B cell (primary cell): ENCODE measurements around the gene TEX19. TPM values are rescaled to one million over a fixed set of nuclear protein-coding genes. Genes with fewer than 3 reads are reported as not detected.
A peak's percentile ranks its signal among the peaks of the same experiment; 100 is the strongest.

Source experiments
- ATAC-seq: fragments of 200-7000 bp; cut with Tn5 transposase; one replicate; pipeline ENCODE4 v1.10.0; 2021; ENCODE audit warnings: low read depth, mild to moderate bottlenecking, moderate number of reproducible peaks, moderate library complexity
- CTCF ChIA-PET: fragments of 350-600 bp; sonication (Branson Sonifier 250); formaldehyde crosslinking; loops from one replicate; lab custom pipeline; 2021; ENCODE audit warnings: antibody characterized with exemption, inconsistent platforms; lab: Charles Lee
- POLR2A ChIA-PET: fragments of 350-600 bp; sonication (Branson Sonifier 250); formaldehyde crosslinking; loops from one replicate; lab custom pipeline; 2021; ENCODE audit warnings: antibody characterized with exemption; lab: Charles Lee
- DNase-seq: peaks from one replicate; pipeline ENCODE4 v3.0.0; 2013
- H2AFZ ChIP-seq: 2 replicates; pipeline ENCODE4 v1.6.1; 2012; ENCODE audit warnings: mild to moderate bottlenecking, low read depth, low read length; ENCODE audit not compliant: insufficient read depth, poor library complexity, severe bottlenecking
- H3K27ac ChIP-seq, 2 donors: 1 replicate in 1 of 2; 2 replicates in 1 of 2; pipeline ENCODE4 v1.5.1; 2012 to 2013; ENCODE audit warnings: low read length in 2 of 2, mild to moderate bottlenecking in 2 of 2, moderate library complexity in 1 of 2
- H3K27me3 ChIP-seq, 4 experiments: fragments of 200-600 bp in 1 of 4; sonication (generic) in 1 of 4; replicated peaks in 1 of 4; 1 replicate in 2 of 4; 2 replicates in 2 of 4; pipeline versions ENCODE4 v1.6.1 to v1.7.0; 2013 to 2016; ENCODE audit warnings: low read length in 3 of 4, mild to moderate bottlenecking in 2 of 4, mixed read lengths in 1 of 4, moderate library complexity in 1 of 4; ENCODE audit not compliant: insufficient read depth in 4 of 4, control insufficient read depth in 3 of 4; ENCODE audit errors: control extremely low read depth in 1 of 4
- H3K36me3 ChIP-seq, 2 experiments: replicated peaks in 1 of 2; 1 replicate in 1 of 2; 2 replicates in 1 of 2; pipeline versions ENCODE4 v1.6.1 to v1.7.1; 2013; ENCODE audit warnings: low read length in 1 of 2; ENCODE audit not compliant: insufficient read depth in 2 of 2, control insufficient read depth in 1 of 2; ENCODE audit errors: control extremely low read depth in 1 of 2, extremely low read depth in 1 of 2
- H3K4me1 ChIP-seq, 2 donors: fragments of 200-600 bp in 1 of 2; sonication (generic) in 1 of 2; 1 replicate in 1 of 2; 2 replicates in 1 of 2; pipeline versions ENCODE4 v1.5.1 to v1.6.1; 2013 to 2017; ENCODE audit warnings: low read length in 2 of 2; ENCODE audit not compliant: control insufficient read depth in 2 of 2, insufficient read depth in 2 of 2
- H3K4me2 ChIP-seq: replicated peaks from 2 replicates; pipeline ENCODE3; 2012; ENCODE audit warnings: mild to moderate bottlenecking, low read depth, low read length; ENCODE audit not compliant: poor library complexity, severe bottlenecking
- H3K4me3 ChIP-seq, 5 experiments: fragments of 200-600 bp in 1 of 5; sonication (generic) in 1 of 5; 1 replicate in 3 of 5; 2 replicates in 2 of 5; pipeline versions ENCODE4 v1.5.1 to v1.7.0; 2011 to 2016; ENCODE audit warnings: low read length in 4 of 5, mild to moderate bottlenecking in 4 of 5, low read depth in 2 of 5, control low read depth in 1 of 5, moderate library complexity in 1 of 5; ENCODE audit not compliant: insufficient read depth in 1 of 5; ENCODE audit errors: control extremely low read depth in 1 of 5, extremely low read depth in 1 of 5
- H3K79me2 ChIP-seq: fragments of 200-600 bp; sonication (generic); one replicate; pipeline ENCODE4 v1.6.0; 2016; ENCODE audit warnings: low read length; ENCODE audit not compliant: control insufficient read depth, insufficient read depth
- H3K9ac ChIP-seq: fragments of 200-600 bp; sonication (generic); 2 replicates; pipeline ENCODE4 v1.6.1; 2017; ENCODE audit warnings: mild to moderate bottlenecking, low read length, moderate library complexity
- H3K9me3 ChIP-seq, 3 donors: one replicate each; pipeline versions ENCODE4 v1.6.1 to v1.7.1; 2013; ENCODE audit warnings: low read length in 2 of 3; ENCODE audit not compliant: control insufficient read depth in 2 of 3, insufficient read depth in 1 of 3; ENCODE audit errors: control extremely low read depth in 1 of 3
- H4K20me1 ChIP-seq: 2 replicates; pipeline ENCODE4 v1.6.0; 2012; ENCODE audit warnings: mild to moderate bottlenecking, low read length; ENCODE audit not compliant: insufficient read depth, control insufficient read depth, poor library complexity, severe bottlenecking
- H3K27ac Mint-ChIP-seq: one replicate; pipeline ENCODE4 v1.8.0; 2021; ENCODE audit warnings: mixed read lengths
- H3K27me3 Mint-ChIP-seq: one replicate; pipeline ENCODE4 v1.8.0; 2021; ENCODE audit warnings: mixed read lengths
- H3K4me1 Mint-ChIP-seq: one replicate; pipeline ENCODE4 v1.8.0; 2021; ENCODE audit warnings: mixed read lengths
- H3K4me3 Mint-ChIP-seq: one replicate; pipeline ENCODE4 v1.8.0; 2021; ENCODE audit warnings: mixed read lengths
- H3K9me3 Mint-ChIP-seq: one replicate; pipeline ENCODE4 v1.8.0; 2022; ENCODE audit warnings: mixed read lengths; ENCODE audit not compliant: insufficient read depth
- EZH2 ChIP-seq: IDR thresholded peaks from 2 replicates; pipeline ENCODE4 v1.6.1; 2012; ENCODE audit warnings: borderline replicate concordance, low read depth, mild to moderate bottlenecking, moderate library complexity, low read length; ENCODE audit not compliant: insufficient read depth, poor library complexity, severe bottlenecking
- WGBS: methylation state at CpG from one replicate; pipeline ENCODE4 v1.1.5; 2013; ENCODE audit warnings: missing lambda C conversion rate; ENCODE audit not compliant: insufficient coverage; 5-methylcytosine and 5-hydroxymethylcytosine counted together
- intact Hi-C: fragments of 100-400 bp; cut with micrococcal nuclease; formaldehyde crosslinking; loops from one replicate; pipeline ENCODE4 v1.10.0; 2022
- polyA plus RNA-seq: library from polyadenylated mRNA; depleted of rRNA; stranded (reverse); fragments of >200 nt; gene quantifications from 2 replicates; pipeline ENCODE4 v1.2.3, GENCODE V29; 2012
- total RNA-seq, 2 donors: library from RNA; stranded (reverse); fragments of 120-200 nt in 1 of 2; gene quantifications; 1 replicate in 1 of 2; 2 replicates in 1 of 2; pipeline versions ENCODE4 v1.2.3 to v1.2.4, GENCODE V29; 2013 to 2022
- TF ChIP-seq, protein P1 (sequence below): fragments of 200-600 bp; IDR thresholded peaks from one replicate; pipeline ENCODE4 v1.8.0; 2022; ENCODE audit warnings: antibody characterized with exemption, mild to moderate bottlenecking

TEX19 gene
- total and polyA plus RNA-seq, 2 donors (not counting 1 experiment from before 2014, with no cell fraction given), result not detected

DNA sequence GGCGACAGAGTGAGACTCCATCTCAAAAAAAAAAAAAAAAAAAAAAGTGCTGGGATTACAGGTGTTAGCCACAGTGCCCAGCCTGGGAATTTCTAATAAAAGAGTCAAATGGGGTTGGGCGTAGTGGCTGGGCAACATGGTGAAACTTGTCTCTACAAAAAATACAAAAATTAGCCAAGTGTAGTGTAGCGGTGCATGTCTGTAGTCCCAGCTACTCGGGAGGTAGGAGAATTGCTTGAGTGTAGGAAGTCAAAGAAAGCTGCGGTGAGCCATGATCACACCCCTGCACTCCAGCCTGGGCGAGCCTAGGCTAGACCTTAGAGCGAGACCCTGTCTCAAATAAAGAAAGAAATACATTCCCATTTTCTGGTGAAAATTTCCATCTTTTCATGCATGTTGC is 10.2 kb downstream of the TEX19 start:
- peaks cover 0 to 27% (median 12%) of the 10 kb centered on the region in 4 experiments for H3K27me3 ChIP-seq
- H3K9me3 ChIP-seq, result peaks cover 0 to 7% (median 0%) of the 10 kb centered on the region in 3 donors
- no peak overlapping the region for H3K27ac ChIP-seq
- WGBS, result 93% methylated on average over 2 of the region's 7 CpGs
- H2AFZ ChIP-seq, result no peak overlapping the region
- H3K9ac ChIP-seq, result no peak overlapping the region
- H4K20me1 ChIP-seq, result no peaks in the 10 kb centered on the region
- peaks cover 37% of the 10 kb centered on the region for H3K27me3 Mint-ChIP-seq
- CTCF ChIA-PET, result interaction anchor here (0.5 to 2.4 kb wide), 4 partner anchors 9 to 1383 kb away, joined by 4 to 6 read pairs (median 6); no protein-coding TSS in a partner anchor
- intact Hi-C loops, result no loop called here
- no peak overlapping the region for H3K4me3 Mint-ChIP-seq
- H3K27ac Mint-ChIP-seq, result no peak overlapping the region
- H3K4me1 Mint-ChIP-seq, result peaks cover 24% of the 10 kb centered on the region
- no peak overlapping the region for H3K4me2 ChIP-seq
- no peaks in the 10 kb centered on the region for H3K79me2 ChIP-seq
- no peaks in the 10 kb centered on the region for H3K9me3 Mint-ChIP-seq
- DNase-seq (no peak), ATAC-seq (no peak)
- POLR2A ChIA-PET, result no interaction called here
- TF ChIP-seq EZH2, result no peak
- TF ChIP-seq, protein P1, sequence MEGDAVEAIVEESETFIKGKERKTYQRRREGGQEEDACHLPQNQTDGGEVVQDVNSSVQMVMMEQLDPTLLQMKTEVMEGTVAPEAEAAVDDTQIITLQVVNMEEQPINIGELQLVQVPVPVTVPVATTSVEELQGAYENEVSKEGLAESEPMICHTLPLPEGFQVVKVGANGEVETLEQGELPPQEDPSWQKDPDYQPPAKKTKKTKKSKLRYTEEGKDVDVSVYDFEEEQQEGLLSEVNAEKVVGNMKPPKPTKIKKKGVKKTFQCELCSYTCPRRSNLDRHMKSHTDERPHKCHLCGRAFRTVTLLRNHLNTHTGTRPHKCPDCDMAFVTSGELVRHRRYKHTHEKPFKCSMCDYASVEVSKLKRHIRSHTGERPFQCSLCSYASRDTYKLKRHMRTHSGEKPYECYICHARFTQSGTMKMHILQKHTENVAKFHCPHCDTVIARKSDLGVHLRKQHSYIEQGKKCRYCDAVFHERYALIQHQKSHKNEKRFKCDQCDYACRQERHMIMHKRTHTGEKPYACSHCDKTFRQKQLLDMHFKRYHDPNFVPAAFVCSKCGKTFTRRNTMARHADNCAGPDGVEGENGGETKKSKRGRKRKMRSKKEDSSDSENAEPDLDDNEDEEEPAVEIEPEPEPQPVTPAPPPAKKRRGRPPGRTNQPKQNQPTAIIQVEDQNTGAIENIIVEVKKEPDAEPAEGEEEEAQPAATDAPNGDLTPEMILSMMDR, result no peak
- H3K36me3 ChIP-seq, result no peaks in the 10 kb centered on the region
- H3K4me1 ChIP-seq, result peaks cover 23 to 27% of the 10 kb centered on the region in 2 donors
- no peak overlapping the region for H3K4me3 ChIP-seq

DNA sequence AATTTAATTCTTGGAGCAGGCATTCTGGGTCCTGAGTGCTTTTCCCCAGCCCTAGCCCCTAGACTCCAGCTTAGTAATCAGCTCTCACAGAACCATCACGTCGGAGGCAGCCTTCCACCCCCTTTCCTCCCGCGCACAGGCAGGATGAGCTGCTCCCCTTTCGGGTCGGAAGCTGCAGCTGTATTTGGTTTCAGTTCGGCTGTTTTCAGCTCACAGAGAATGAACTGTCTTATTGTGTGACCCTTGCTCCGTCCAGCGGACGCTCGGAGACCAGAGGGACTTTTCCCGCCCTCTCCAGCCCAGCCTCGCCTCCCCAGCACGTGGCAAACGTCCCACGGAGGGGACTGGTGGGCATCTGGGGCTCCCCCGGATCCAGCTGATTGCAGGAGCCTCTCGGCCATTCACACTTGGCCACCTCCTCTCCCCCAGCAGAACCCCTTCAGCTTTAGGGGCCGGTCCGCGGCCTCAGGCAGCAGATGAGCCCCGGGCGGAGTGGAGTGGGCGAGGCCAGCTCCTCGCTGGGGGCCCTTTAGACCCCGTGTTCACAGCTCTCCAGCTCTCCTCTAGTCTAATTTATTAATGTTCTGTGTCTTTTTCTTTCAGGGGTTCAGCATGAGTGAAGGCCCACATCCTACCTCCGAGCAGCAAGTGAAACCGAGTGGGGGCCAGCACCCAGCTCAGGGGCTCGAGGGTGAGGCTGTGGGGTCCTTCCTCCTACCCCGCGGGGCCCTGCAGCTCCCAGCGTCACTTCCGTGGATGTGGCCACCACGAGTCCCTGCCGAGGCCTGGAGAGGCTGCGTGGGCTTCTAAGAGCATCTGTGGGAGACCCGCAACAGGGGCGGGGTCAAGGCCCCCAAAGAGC is 11.7 kb downstream of the TEX19 start:
- Mint-ChIP-seq H3K9me3 (no peaks in the 10 kb centered on the region), H3K4me3 (peak overlapping the region; percentile 82), H3K4me1 (peaks cover 24% of the 10 kb centered on the region), H3K27me3 (peaks cover 37% of the 10 kb centered on the region), H3K27ac (no peak overlapping the region)
- H3K79me2 ChIP-seq, result no peaks in the 10 kb centered on the region
- H3K36me3 ChIP-seq, result no peaks in the 10 kb centered on the region
- CTCF ChIA-PET, result interaction anchor here (0.8 to 2.4 kb wide), 7 partner anchors 13 to 183 kb away, joined by 3 to 6 read pairs (median 3); no protein-coding TSS in a partner anchor
- H4K20me1 ChIP-seq, result no peaks in the 10 kb centered on the region
- H3K9ac ChIP-seq, result peak overlapping the region; percentile 70
- ATAC-seq (peak; percentile 47), DNase-seq (peak; percentile 47)
- 14% methylated on average over 33 of the region's 38 CpGs for WGBS
- H3K4me3 ChIP-seq, result peak overlapping the region in 4 of 5 experiments; percentile 38 to 72 (median 41)
- peaks cover 0 to 35% (median 14%) of the 10 kb centered on the region in 4 experiments for H3K27me3 ChIP-seq
- H3K27ac ChIP-seq, result no peak overlapping the region
- TF ChIP-seq, protein P1, result no peak
- no peak for TF ChIP-seq EZH2
- intact Hi-C loops, result no loop called here
- peaks cover 0 to 11% (median 0%) of the 10 kb centered on the region in 3 donors for H3K9me3 ChIP-seq
- peaks cover 23 to 27% of the 10 kb centered on the region in 2 donors for H3K4me1 ChIP-seq
- H3K4me2 ChIP-seq, result peak overlapping the region; percentile 89
- H2AFZ ChIP-seq, result peak overlapping the region; percentile 68
- POLR2A ChIA-PET, result no interaction called here
